ENCODE measurements around the gene ZNF608. TPM values are rescaled to one million over a fixed set of nuclear protein-coding genes. Genes with fewer than 3 reads are reported as not detected.

ZNF608 gene
- total RNA-seq, 3 donors from 2014 or later, result 15.7 to 82.1 (median 58.7) TPM

DNA sequence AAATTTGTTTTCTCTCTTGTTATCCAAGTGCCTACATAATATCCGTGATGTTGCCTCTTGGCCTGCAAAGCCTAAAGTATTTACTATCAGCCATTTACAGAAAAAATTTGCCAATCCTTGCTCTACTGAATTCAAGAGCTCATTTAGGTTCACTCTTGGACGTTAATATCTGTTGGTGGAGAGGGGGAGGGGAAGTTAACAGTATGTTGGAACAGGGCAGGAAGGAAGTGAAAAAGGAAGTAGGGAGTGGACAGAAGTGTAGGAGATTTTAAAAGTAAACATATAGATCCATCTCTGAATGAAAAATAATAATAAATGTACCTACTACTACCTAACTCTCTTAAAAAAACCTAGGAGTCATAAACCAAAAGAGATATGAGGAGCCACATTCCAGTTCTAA lies 32.8 kb downstream of the ZNF608 start:
- no peaks in the 10 kb centered on the region for H3K36me3 ChIP-seq
- no peaks in the 10 kb centered on the region for H3K9me3 ChIP-seq
- no peak for DNase-seq (ENCODE audit: low spot score in 2 of 2)
- H3K27ac ChIP-seq, result no peak overlapping the region
- H3K4me1 ChIP-seq, result peaks cover 0 to 4% of the 10 kb centered on the region in 2 donors
- H3K27me3 ChIP-seq, result no peaks in the 10 kb centered on the region
- H3K4me3 ChIP-seq, result no peak overlapping the region
- intact Hi-C loops (cut with DNase I; ENCODE audit: low total_unique reads), result no loop called here
- TF ChIP-seq POLR2AphosphoS5 (IDR thresholded peaks at IDR 0.05) (no peak), POLR2A (IDR thresholded peaks at IDR 0.05) (no peak)
- TF ChIP-seq, protein P1, sequence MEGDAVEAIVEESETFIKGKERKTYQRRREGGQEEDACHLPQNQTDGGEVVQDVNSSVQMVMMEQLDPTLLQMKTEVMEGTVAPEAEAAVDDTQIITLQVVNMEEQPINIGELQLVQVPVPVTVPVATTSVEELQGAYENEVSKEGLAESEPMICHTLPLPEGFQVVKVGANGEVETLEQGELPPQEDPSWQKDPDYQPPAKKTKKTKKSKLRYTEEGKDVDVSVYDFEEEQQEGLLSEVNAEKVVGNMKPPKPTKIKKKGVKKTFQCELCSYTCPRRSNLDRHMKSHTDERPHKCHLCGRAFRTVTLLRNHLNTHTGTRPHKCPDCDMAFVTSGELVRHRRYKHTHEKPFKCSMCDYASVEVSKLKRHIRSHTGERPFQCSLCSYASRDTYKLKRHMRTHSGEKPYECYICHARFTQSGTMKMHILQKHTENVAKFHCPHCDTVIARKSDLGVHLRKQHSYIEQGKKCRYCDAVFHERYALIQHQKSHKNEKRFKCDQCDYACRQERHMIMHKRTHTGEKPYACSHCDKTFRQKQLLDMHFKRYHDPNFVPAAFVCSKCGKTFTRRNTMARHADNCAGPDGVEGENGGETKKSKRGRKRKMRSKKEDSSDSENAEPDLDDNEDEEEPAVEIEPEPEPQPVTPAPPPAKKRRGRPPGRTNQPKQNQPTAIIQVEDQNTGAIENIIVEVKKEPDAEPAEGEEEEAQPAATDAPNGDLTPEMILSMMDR (IDR thresholded peaks at IDR 0.05), result no peak

DNA sequence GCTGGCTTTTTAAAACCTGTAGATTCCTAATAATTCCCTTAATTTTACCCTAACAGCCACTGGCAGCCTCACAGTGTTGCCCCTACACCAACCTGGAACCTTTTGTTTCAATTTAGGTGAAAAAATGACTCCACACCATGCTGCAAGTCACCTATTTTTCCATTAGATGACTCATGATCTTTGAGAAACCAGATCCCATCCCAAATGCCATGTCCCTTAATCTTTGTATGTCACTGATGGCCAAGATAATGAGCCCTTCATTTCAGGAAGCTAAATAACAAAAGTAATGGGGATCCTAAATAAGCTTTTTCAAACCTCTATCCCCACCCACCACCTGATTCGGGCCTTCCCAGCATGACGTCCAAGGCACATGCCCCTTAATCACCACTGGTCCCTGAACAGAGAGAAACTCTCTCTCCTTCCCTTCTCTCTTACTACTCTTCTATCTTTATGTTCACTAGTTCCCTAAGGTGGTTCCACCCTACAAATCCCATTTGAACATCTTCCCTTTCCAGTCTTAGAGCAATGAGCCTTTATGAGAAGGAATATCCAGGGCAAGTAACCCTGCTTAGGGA lies 33.6 kb downstream of the ZNF608 start:
- H3K4me1 ChIP-seq, result no peaks in the 10 kb centered on the region
- no peak for TF ChIP-seq POLR2AphosphoS5 (IDR thresholded peaks at IDR 0.05)
- intact Hi-C loops (cut with DNase I; ENCODE audit: low total_unique reads), result no loop called here

DNA sequence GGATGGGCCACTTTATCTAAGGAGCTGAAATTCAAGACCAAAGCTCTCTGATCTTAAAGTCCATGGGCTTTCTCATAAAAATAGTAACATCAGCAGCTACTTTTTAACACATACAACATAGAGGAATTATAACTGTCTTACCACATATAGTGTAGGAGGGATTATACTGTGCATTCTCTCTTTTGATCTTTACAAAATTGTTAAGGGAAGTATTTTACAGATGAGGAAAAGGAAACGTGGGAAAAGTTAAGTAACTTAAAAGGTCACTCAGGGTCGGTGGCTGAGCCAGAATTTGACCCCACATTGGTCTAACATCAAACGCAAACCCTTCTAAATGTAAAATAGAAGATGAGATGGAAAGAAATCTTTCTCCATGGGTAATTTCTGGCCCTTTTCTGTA lies 38.4 kb downstream of the ZNF608 start:
- Histone ChIP-seq H3K4me3 (no peak overlapping the region), H3K27ac (no peak overlapping the region), H3K36me3 (no peaks in the 10 kb centered on the region), H3K27me3 (no peaks in the 10 kb centered on the region), H3K4me1 (no peaks in the 10 kb centered on the region), H3K9me3 (no peaks in the 10 kb centered on the region)
- TF ChIP-seq POLR2A (IDR thresholded peaks at IDR 0.05) (no peak), POLR2AphosphoS5 (IDR thresholded peaks at IDR 0.05) (no peak)
- TF ChIP-seq, protein P1 (IDR thresholded peaks at IDR 0.05), result no peak
- DNase-seq (ENCODE audit: low spot score in 2 of 2), result no peak
- intact Hi-C loops (cut with DNase I; ENCODE audit: low total_unique reads), result no loop called here

More for the DNA sequence above, 33.6 kb downstream of the ZNF608 start:
- Histone ChIP-seq H3K9me3 (no peaks in the 10 kb centered on the region), H3K27ac (no peak overlapping the region), H3K27me3 (no peaks in the 10 kb centered on the region), H3K36me3 (no peaks in the 10 kb centered on the region), H3K4me3 (no peak overlapping the region)
- DNase-seq (ENCODE audit: low spot score in 2 of 2), result no peak

DNA sequence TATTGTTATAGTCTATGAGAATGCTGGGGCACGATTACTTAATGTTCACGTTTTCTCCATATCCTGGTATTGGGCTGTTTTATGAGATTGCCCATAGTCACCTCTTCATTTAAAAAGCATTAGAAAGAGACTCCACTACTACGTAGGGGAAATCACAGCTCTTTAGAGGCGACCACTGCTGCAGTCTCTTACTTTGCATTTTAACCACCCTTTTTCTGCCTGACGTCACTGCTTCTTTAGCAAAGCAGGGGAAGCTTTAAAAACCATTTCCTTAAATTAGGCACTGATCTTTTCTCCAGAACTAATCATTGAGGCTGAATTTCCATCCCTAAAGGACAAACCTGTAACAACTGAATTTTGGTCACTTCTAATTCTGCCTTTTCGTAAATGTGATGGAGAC lies 38.9 kb downstream of the ZNF608 start:
- Histone ChIP-seq H3K27ac (no peak overlapping the region), H3K36me3 (no peaks in the 10 kb centered on the region), H3K27me3 (no peaks in the 10 kb centered on the region), H3K9me3 (no peaks in the 10 kb centered on the region), H3K4me3 (no peak overlapping the region), H3K4me1 (no peaks in the 10 kb centered on the region)
- intact Hi-C loops (cut with DNase I; ENCODE audit: low total_unique reads), result no loop called here
- DNase-seq (ENCODE audit: low spot score in 2 of 2), result no peak
- TF ChIP-seq, protein P1 (IDR thresholded peaks at IDR 0.05), result no peak
- TF ChIP-seq POLR2AphosphoS5 (IDR thresholded peaks at IDR 0.05) (no peak), POLR2A (IDR thresholded peaks at IDR 0.05) (no peak)

DNA sequence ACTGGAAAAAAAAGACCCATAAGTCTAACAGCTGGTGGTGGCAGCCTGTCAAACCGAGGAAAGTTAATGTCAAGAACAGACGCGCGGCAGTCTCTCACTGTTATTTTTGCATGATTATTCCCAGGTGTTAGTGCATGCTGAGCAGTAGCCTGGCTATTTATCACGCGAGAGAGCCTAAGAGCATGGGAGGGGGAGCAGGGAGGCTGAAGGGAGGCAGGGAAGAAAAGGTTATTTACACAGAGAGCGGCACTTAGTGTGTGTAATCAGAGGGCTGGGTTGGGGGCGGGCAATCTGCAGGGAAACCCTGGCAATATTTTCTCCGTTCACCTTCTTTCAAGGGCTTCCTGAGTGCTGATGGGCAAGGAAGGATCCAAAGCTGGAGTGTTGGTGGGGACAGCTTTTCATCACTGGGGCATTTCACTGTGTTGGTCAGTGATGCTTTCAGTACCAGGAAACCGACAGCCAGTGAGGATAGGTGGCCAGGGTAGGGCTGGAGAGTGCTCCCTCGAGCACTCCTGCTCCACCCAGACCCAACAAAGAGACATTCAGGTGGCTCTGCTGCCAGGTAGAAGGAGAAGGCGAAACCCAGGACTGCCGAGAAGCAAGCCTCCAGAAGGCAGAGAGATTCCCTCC lies 39.6 kb downstream of the ZNF608 start:
- no peaks in the 10 kb centered on the region for H3K36me3 ChIP-seq
- intact Hi-C loops (cut with DNase I; ENCODE audit: low total_unique reads), result no loop called here
- H3K27ac ChIP-seq, result no peak overlapping the region
- H3K4me1 ChIP-seq, result peaks cover 0 to 4% of the 10 kb centered on the region in 2 donors
- no peak overlapping the region for H3K4me3 ChIP-seq
- H3K9me3 ChIP-seq, result no peaks in the 10 kb centered on the region
- TF ChIP-seq, protein P1 (IDR thresholded peaks at IDR 0.05), result no peak
- TF ChIP-seq POLR2AphosphoS5 (IDR thresholded peaks at IDR 0.05), result no peak
- TF ChIP-seq POLR2A (IDR thresholded peaks at IDR 0.05), result no peak
- H3K27me3 ChIP-seq, result no peaks in the 10 kb centered on the region
- DNase-seq (ENCODE audit: low spot score in 2 of 2), result no peak
